Prostate gland (tissue), 2 donors: Measurements from ENCODE around the gene RGS12. TPM values are rescaled to one million over a fixed set of nuclear protein-coding genes. Genes with fewer than 3 reads are reported as not detected.

Source experiments
- DNase-seq: peaks from one replicate; pipeline ENCODE4 v3.0.0-alpha.2; 2019; ENCODE audit warnings: low spot score
- H3K27ac ChIP-seq, 2 donors: fragments of 200-600 bp; sonication (generic); 2 replicates each; pipeline ENCODE4 v1.5.1; 2017 to 2019
- H3K27me3 ChIP-seq: fragments of 200-600 bp; sonication (generic); replicated peaks from 2 replicates; pipeline ENCODE4 v1.5.1; 2019; ENCODE audit not compliant: insufficient read depth
- H3K36me3 ChIP-seq, 2 donors: fragments of 200-600 bp; sonication (generic); 1 replicate in 1 of 2; 2 replicates in 1 of 2; pipeline versions ENCODE4 v1.5.1 to v1.8.1; 2017 to 2019
- H3K4me1 ChIP-seq: fragments of 200-600 bp; sonication (generic); replicated peaks from 2 replicates; pipeline ENCODE4 v1.5.1; 2019
- H3K4me3 ChIP-seq, 2 donors: fragments of 200-600 bp; sonication (generic); 2 replicates each; pipeline ENCODE4 v1.5.1; 2017 to 2019
- H3K9me3 ChIP-seq: fragments of 200-600 bp; sonication (generic); 2 replicates; pipeline ENCODE4 v1.5.1; 2017
- CTCF ChIP-seq, 4 experiments: fragments of 200-600 bp in 2 of 4; fragments of 450-650 bp in 2 of 4; sonication (generic) in 2 of 4; IDR thresholded peaks; 1 replicate in 3 of 4; 2 replicates in 1 of 4; pipeline ENCODE4 v1.5.1; 2016 to 2019; ENCODE audit warnings: antibody characterized with exemption in 4 of 4, mild to moderate bottlenecking in 2 of 4, moderate library complexity in 2 of 4
- POLR2A ChIP-seq: fragments of 450-650 bp; IDR thresholded peaks from one replicate; pipeline ENCODE4 v1.6.1; 2016; ENCODE audit warnings: antibody characterized with exemption, mild to moderate bottlenecking
- POLR2AphosphoS5 ChIP-seq: sonication (generic); formaldehyde crosslinking; IDR thresholded peaks from one replicate; pipeline ENCODE4 v1.6.1; 2017; ENCODE audit warnings: antibody characterized with exemption
- WGBS: methylation state at CpG from one replicate; pipeline ENCODE4 v1.1.5; 2018; 5-methylcytosine and 5-hydroxymethylcytosine counted together
- intact Hi-C: fragments of 100-400 bp; cut with DNase I; formaldehyde crosslinking; loops from one replicate; pipeline ENCODE4 v1.14.2; 2022
- total RNA-seq, 2 donors: library from RNA; depleted of rRNA; stranded (reverse); fragments of >200 nt; gene quantifications; one replicate each; pipeline ENCODE4 v1.1.0, GENCODE V29; 2016

Gene RGS12
- total RNA-seq, 2 donors from 2014 or later: 33.7 to 36.5 TPM

DNA sequence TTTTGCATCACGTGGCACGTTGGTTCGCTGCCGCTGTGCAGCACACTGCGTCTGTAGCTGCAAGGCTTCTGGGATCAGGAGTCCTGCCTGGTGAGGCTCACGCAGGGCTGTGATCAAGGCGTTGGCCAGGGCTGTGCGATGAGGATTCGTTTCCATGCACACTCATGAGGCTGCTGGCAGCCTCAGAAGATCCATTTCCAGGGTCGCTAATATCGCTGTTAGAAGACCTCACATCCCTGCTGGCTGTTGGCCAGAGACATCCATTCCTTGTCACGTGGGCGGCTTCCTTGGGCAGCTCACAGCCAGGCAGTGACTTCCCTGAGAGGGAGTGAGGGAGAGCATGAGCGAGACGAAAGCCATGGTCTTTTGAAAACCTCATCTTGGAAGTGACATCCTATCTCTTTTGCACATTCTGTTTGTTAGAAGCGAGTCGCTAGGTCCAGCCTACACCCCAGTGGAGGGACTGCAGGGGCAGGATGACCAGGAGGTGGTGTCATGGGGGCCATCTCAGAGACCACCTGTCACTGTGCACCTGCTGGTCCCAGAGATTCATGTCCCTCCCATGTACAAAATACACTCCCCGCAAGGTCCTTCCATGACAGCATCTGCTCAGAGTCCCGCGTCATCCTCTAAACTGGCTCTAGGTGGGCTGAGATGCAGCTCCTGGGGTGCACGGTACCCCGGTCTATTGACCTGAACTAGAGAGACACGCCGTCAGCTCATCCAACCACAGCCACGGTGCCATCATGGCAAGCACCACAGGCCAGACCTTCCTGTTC lies 12.2 kb downstream of the RGS12 start:
- no peaks in the 10 kb centered on the region for H3K4me1 ChIP-seq
- intact Hi-C loops: no loop called here
- no peak overlapping the region for H3K27ac ChIP-seq
- WGBS: 51% methylated on average over 25 of the region's 25 CpGs
- no peaks in the 10 kb centered on the region for H3K9me3 ChIP-seq
- no peaks in the 10 kb centered on the region for H3K36me3 ChIP-seq
- no peak for TF ChIP-seq POLR2A
- no peak for TF ChIP-seq CTCF (IDR thresholded peaks at IDR 0.05)
- TF ChIP-seq POLR2AphosphoS5: no peak
- no peaks in the 10 kb centered on the region for H3K27me3 ChIP-seq
- DNase-seq: no peak
- no peak overlapping the region for H3K4me3 ChIP-seq

DNA sequence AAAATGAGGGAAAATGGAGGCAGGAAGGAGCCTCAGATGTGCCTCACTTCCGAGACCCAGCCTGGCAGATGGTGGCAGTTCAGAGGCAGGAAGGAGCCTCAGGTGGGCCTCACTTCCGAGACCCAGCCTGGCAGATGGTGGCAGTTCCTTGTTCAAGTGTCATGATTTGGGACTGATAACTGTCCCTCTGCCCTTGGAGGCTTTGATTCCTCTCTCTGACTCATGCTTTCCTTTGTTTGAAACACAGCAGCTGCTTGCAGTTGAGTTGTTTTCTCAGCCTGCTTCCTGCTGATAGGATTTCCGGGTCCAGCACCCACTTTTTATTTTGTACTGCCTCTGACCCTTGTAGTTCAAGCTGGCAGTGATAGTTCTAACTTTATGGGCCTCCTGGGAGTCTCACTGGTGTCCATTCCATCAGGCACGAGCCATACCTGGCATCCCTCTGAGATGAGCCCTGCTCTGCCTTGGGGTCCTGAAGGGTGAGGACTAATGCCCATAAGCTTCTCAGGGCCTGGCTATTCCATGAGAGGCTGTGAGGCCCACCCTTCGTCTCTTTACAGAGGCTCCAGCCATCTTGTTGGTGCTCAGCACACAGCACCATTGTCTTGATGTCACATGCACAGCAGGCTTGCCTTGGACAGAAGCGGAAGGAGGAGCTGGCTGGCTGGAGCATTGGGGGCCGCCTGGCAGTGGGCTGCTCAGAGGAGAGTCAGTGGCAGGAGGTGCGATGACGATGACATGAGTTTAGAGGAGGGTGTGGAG lies 13.0 kb downstream of the RGS12 start:
- no peaks in the 10 kb centered on the region for H3K4me1 ChIP-seq
- WGBS: 74% methylated on average over 8 of the region's 9 CpGs
- intact Hi-C loops: no loop called here
- no peak overlapping the region for H3K4me3 ChIP-seq
- H3K9me3 ChIP-seq: no peaks in the 10 kb centered on the region
- no peak for DNase-seq
- H3K27me3 ChIP-seq: no peaks in the 10 kb centered on the region
- TF ChIP-seq CTCF (IDR thresholded peaks at IDR 0.05): no peak
- no peak for TF ChIP-seq POLR2AphosphoS5
- no peak for TF ChIP-seq POLR2A
- H3K27ac ChIP-seq: no peak overlapping the region
- no peaks in the 10 kb centered on the region for H3K36me3 ChIP-seq

DNA sequence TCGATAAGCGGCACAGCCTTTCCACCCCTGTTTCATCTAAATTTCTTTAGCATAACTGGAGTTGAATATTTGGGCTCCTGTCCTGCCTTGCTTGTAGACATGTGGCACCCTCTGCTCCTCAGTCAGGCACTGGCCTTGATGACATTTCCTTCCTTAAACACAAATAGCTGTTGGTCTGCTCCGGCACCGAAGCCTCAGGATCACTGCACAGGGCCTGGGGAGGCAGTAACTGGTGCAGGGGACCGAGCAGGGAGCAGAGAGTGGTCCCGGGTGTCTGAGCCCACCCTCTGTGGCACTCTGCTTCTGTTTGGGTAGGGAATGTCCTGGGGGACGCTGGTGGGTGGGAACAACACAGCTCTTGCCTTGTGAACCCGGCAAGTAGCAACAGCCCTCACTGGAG lies 13.6 kb downstream of the RGS12 start:
- TF ChIP-seq POLR2AphosphoS5 (no peak), CTCF (IDR thresholded peaks at IDR 0.05) (no peak), POLR2A (no peak)
- Histone ChIP-seq H3K36me3 (no peaks in the 10 kb centered on the region), H3K4me3 (no peak overlapping the region), H3K9me3 (no peaks in the 10 kb centered on the region), H3K27ac (no peak overlapping the region), H3K27me3 (no peaks in the 10 kb centered on the region), H3K4me1 (no peaks in the 10 kb centered on the region)
- intact Hi-C loops: no loop called here
- 87% methylated on average over 8 of the region's 8 CpGs for WGBS
- no peak for DNase-seq

DNA sequence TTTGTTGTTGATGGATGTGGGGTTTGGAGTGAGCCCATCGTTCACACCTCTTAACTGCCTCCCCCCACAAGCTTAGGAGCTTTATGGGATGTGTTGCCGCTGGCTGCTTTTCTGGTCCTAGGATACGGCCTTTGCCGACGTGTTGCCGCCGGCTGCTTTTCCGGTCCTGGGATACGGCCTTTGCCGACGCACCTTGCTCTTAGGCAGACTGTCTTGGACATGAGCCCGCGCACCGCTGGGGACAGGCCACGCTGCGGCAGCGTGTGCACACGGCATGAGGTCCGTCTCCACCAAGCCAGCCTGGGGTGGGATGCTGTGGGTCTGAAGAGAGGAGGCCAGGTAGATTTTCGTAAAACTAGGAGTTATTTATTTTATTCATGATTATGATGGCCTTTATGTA lies 14.2 kb downstream of the RGS12 start:
- Histone ChIP-seq H3K9me3 (no peaks in the 10 kb centered on the region), H3K27ac (no peak overlapping the region), H3K36me3 (no peaks in the 10 kb centered on the region), H3K4me1 (no peaks in the 10 kb centered on the region), H3K27me3 (no peaks in the 10 kb centered on the region), H3K4me3 (no peak overlapping the region)
- no peak for DNase-seq
- intact Hi-C loops: no loop called here
- 92% methylated on average over 20 of the region's 20 CpGs for WGBS
- TF ChIP-seq POLR2A (no peak), CTCF (IDR thresholded peaks at IDR 0.05) (no peak), POLR2AphosphoS5 (no peak)
